HCT116 (cell line): ENCODE measurements around the gene MAVS.

Experiments used
- CEBPB ChIP-seq: IDR thresholded peaks from 2 replicates; pipeline ENCODE4 v1.6.1; 2012; ENCODE audit warnings: low read depth
- POLR2A ChIP-seq: IDR thresholded peaks from 2 replicates; pipeline ENCODE4 v1.7.0; 2011; ENCODE audit warnings: borderline replicate concordance; ENCODE audit not compliant: insufficient read depth, insufficient read length; ENCODE audit errors: extremely low read depth
- POLR2AphosphoS5 ChIP-seq: IDR thresholded peaks from 2 replicates; pipeline ENCODE4 v1.6.1; 2011; ENCODE audit warnings: mild to moderate bottlenecking, low read depth, low read length, moderate library complexity
- SIN3A ChIP-seq: IDR thresholded peaks from 2 replicates; pipeline ENCODE4 v1.6.1; 2012; ENCODE audit warnings: low read depth
- ZNF274 ChIP-seq: fragments of 200-500 bp; sonication (Bioruptor generic); IDR thresholded peaks from 2 replicates; pipeline ENCODE4 v1.6.1; 2014; ENCODE audit warnings: mild to moderate bottlenecking, low read depth, low read length, inconsistent platforms
- TF ChIP-seq, protein P1 (sequence below), 3 experiments: fragments of 200-600 bp in 1 of 3; sonication (generic) in 1 of 3; IDR thresholded peaks in 2 of 3; conservative IDR thresholded peaks in 1 of 3; 2 replicates each; pipeline ENCODE4 v1.5.1; 2012 to 2017; ENCODE audit warnings: low read depth in 2 of 3, low read length in 2 of 3, antibody characterized with exemption in 1 of 3, borderline replicate concordance in 1 of 3, control low read depth in 1 of 3, mild to moderate bottlenecking in 1 of 3, mixed read lengths in 1 of 3, mixed run types in 1 of 3, moderate library complexity in 1 of 3; ENCODE audit not compliant: insufficient read depth in 1 of 3

DNA sequence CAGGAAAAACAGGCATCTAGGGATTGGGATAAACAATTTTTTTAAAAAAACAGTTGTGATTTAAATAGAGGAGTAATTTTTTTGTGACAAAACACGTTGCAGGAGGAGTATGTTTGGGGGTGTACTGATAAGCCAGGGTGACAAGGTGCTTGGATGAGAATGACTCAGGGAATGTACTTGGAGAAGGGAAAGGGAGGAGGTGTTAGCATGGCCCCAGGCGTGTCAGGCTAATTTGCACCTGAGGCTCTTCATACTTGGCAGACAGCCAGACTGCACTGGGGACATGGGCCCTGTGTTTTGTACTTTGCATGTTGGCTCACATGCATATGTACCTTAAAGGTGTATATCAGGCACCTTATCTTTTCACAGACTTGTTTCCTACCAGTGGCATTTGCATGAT, 65.3 kb downstream of the MAVS start:
- TF ChIP-seq SIN3A (no peak), POLR2A (no peak), CEBPB (no peak), POLR2AphosphoS5 (no peak), ZNF274 (no peak)
- TF ChIP-seq, protein P1, sequence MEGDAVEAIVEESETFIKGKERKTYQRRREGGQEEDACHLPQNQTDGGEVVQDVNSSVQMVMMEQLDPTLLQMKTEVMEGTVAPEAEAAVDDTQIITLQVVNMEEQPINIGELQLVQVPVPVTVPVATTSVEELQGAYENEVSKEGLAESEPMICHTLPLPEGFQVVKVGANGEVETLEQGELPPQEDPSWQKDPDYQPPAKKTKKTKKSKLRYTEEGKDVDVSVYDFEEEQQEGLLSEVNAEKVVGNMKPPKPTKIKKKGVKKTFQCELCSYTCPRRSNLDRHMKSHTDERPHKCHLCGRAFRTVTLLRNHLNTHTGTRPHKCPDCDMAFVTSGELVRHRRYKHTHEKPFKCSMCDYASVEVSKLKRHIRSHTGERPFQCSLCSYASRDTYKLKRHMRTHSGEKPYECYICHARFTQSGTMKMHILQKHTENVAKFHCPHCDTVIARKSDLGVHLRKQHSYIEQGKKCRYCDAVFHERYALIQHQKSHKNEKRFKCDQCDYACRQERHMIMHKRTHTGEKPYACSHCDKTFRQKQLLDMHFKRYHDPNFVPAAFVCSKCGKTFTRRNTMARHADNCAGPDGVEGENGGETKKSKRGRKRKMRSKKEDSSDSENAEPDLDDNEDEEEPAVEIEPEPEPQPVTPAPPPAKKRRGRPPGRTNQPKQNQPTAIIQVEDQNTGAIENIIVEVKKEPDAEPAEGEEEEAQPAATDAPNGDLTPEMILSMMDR (IDR thresholded peaks at IDR 0.05 in 2 of 3, conservative IDR thresholded peaks at IDR 0.05 in 1 of 3; ENCODE audit: borderline replicate concordance in 1 of 3, insufficient read depth in 1 of 3, low read depth in 2 of 3, low read length in 2 of 3): no peak
